ENCODE measurements around the gene USPL1.

DNA sequence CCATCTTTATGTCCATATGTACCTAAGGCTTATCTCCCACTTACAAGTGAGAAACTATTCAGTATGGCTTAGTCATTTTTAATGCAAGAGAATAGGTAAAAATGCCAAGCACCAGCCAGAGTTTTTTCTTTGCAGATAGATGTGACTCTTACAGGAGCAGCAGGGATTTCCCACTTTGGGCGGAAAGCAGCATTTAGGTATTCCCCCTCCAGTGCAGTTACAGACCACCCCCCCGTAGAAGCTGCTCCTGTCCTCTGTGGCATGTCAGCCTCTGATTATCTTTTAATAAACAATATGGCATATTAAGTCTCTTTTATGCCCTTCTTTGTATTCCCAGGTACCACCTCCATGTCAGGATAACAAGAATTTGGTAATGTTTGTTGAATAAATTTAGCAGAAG lies 24.7 kb upstream of the USPL1 start:
- TF ChIP-seq POLR2AphosphoS5 (IDR thresholded peaks at IDR 0.05; ENCODE audit: low read depth), result no peak
- no peak for TF ChIP-seq CTCF (IDR thresholded peaks at IDR 0.05; ENCODE audit: insufficient read depth, low read length)
- TF ChIP-seq, protein P1, sequence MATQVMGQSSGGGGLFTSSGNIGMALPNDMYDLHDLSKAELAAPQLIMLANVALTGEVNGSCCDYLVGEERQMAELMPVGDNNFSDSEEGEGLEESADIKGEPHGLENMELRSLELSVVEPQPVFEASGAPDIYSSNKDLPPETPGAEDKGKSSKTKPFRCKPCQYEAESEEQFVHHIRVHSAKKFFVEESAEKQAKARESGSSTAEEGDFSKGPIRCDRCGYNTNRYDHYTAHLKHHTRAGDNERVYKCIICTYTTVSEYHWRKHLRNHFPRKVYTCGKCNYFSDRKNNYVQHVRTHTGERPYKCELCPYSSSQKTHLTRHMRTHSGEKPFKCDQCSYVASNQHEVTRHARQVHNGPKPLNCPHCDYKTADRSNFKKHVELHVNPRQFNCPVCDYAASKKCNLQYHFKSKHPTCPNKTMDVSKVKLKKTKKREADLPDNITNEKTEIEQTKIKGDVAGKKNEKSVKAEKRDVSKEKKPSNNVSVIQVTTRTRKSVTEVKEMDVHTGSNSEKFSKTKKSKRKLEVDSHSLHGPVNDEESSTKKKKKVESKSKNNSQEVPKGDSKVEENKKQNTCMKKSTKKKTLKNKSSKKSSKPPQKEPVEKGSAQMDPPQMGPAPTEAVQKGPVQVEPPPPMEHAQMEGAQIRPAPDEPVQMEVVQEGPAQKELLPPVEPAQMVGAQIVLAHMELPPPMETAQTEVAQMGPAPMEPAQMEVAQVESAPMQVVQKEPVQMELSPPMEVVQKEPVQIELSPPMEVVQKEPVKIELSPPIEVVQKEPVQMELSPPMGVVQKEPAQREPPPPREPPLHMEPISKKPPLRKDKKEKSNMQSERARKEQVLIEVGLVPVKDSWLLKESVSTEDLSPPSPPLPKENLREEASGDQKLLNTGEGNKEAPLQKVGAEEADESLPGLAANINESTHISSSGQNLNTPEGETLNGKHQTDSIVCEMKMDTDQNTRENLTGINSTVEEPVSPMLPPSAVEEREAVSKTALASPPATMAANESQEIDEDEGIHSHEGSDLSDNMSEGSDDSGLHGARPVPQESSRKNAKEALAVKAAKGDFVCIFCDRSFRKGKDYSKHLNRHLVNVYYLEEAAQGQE (IDR thresholded peaks at IDR 0.05; ENCODE audit: insufficient replicate concordance, low read depth), result no peak

Measured in HL-60 (cell line).